NK-92 (cell line): ENCODE results near the gene TP53TG5.
A peak's percentile ranks its signal among the peaks of the same experiment; 100 is the strongest.

Experiments
- DNase-seq: peaks from one replicate; lab custom pipeline; 2025; ENCODE audit not compliant: unreplicated experiment; lab: John Stamatoyannopoulos, UW

TP53TG5 gene

GRCh38 chr20:45378191-45378590, at the start of gene TP53TG5:
Gene TP53TG5, minus strand, starts transcription at chr20:45378325. Its CDS starts 89 bp downstream, at chr20:45378236.
- no peak for DNase-seq

GRCh38 chr20:45427236-45428149, 49.4 kb upstream of the TP53TG5 start:
- DNase-seq, result no peak

GRCh38 chr20:45426320-45427016, 48.3 kb upstream of the TP53TG5 start:
- DNase-seq, result no peak

GRCh38 chr20:45425561-45425960, 47.4 kb upstream of the TP53TG5 start:
- DNase-seq, result no peak

- DNase-seq, result no peak
These were observed 45.6 kb upstream of the TP53TG5 start for GRCh38 chr20:45423700-45424099.

- no peak for DNase-seq
These were observed 42.0 kb upstream of the TP53TG5 start for GRCh38 chr20:45420125-45420524.

- DNase-seq, result no peak
These were observed 41.3 kb upstream of the TP53TG5 start for GRCh38 chr20:45419188-45420091.

GRCh38 chr20:45416917-45417316, 38.8 kb upstream of the TP53TG5 start:
- DNase-seq, result no peak

- peak; percentile 53 for DNase-seq
These were observed 37.9 kb upstream of the TP53TG5 start, which contains the start of gene PIGT for GRCh38 chr20:45415822-45416637. Gene PIGT, plus strand, starts transcription at chr20:45416141. Its CDS starts 16 bp downstream, at chr20:45416157.

- no peak for DNase-seq
These were observed 35.4 kb upstream of the TP53TG5 start for GRCh38 chr20:45413479-45413878.

- DNase-seq, result no peak
These were observed 34.5 kb upstream of the TP53TG5 start for GRCh38 chr20:45412653-45413052.

- DNase-seq, result no peak
These were observed 32.8 kb upstream of the TP53TG5 start for GRCh38 chr20:45410887-45411286.

- DNase-seq, result no peak
These were observed 31.6 kb upstream of the TP53TG5 start for GRCh38 chr20:45409521-45410272.

- DNase-seq, result no peak
These were observed 30.6 kb upstream of the TP53TG5 start for GRCh38 chr20:45408646-45409213.

GRCh38 chr20:45407783-45408645, 29.9 kb upstream of the TP53TG5 start, which contains the start of gene DBNDD2:
Gene DBNDD2, plus strand, starts transcription at chr20:45408289. Its CDS starts 179 bp downstream, at chr20:45408468.
- no peak for DNase-seq

- no peak for DNase-seq
These were observed 29.1 kb upstream of the TP53TG5 start for GRCh38 chr20:45407067-45407745.

- DNase-seq, result no peak
These were observed 28.3 kb upstream of the TP53TG5 start for GRCh38 chr20:45406260-45407066.
